GM19467 (cell line): Measurements from ENCODE around the gene SLC25A51.

ENCODE experiments used
- ATAC-seq: cut with Tn5 transposase; IDR thresholded peaks from one replicate; pipeline ENCODE4 v1.9.1; 2021; ENCODE audit warnings: mild to moderate bottlenecking, moderate library complexity; ENCODE audit not compliant: unreplicated experiment

Gene SLC25A51

GRCh38 chr9:37903647-37904444 lies at the start of gene SLC25A51:
Gene SLC25A51, minus strand, starts transcription at chr9:37904127. Its CDS starts 15,577 bp downstream, at chr9:37888550.
- ATAC-seq: peak; percentile 90

GRCh38 chr9:37953206-37953774 lies 49.4 kb upstream of the SLC25A51 start:
- no peak for ATAC-seq

GRCh38 chr9:37952731-37953130 lies 48.8 kb upstream of the SLC25A51 start:
- no peak for ATAC-seq

- no peak for ATAC-seq
Observed at GRCh38 chr9:37951671-37952449, 47.9 kb upstream of the SLC25A51 start.

GRCh38 chr9:37950561-37950960 lies 46.6 kb upstream of the SLC25A51 start:
- ATAC-seq: no peak

GRCh38 chr9:37949576-37949975 lies 45.6 kb upstream of the SLC25A51 start:
- ATAC-seq: no peak

- no peak for ATAC-seq
Observed at GRCh38 chr9:37948417-37948980, 44.6 kb upstream of the SLC25A51 start.

- no peak for ATAC-seq
Observed at GRCh38 chr9:37947977-37948376, 44.0 kb upstream of the SLC25A51 start.

- ATAC-seq: no peak
Observed at GRCh38 chr9:37947471-37947870, 43.5 kb upstream of the SLC25A51 start.

- no peak for ATAC-seq
Observed at GRCh38 chr9:37946971-37947370, 43.0 kb upstream of the SLC25A51 start.

- no peak for ATAC-seq
Observed at GRCh38 chr9:37946041-37946440, 42.1 kb upstream of the SLC25A51 start.

- ATAC-seq: no peak
Observed at GRCh38 chr9:37944671-37945481, 40.9 kb upstream of the SLC25A51 start.

GRCh38 chr9:37944266-37944650 lies 40.3 kb upstream of the SLC25A51 start:
- no peak for ATAC-seq

GRCh38 chr9:37943345-37944265 lies 39.7 kb upstream of the SLC25A51 start:
- ATAC-seq: no peak

- no peak for ATAC-seq
Observed at GRCh38 chr9:37942621-37943344, 38.9 kb upstream of the SLC25A51 start.

GRCh38 chr9:37941253-37941652 lies 37.3 kb upstream of the SLC25A51 start:
- ATAC-seq: no peak

- ATAC-seq: no peak
Observed at GRCh38 chr9:37939575-37940095, 35.7 kb upstream of the SLC25A51 start.

- ATAC-seq: no peak
Observed at GRCh38 chr9:37938121-37938891, 34.4 kb upstream of the SLC25A51 start.
